HepG2 (cell line): ENCODE data around the gene FAM167B. TPM values are rescaled to one million over a fixed set of nuclear protein-coding genes. Genes with fewer than 3 reads are reported as not detected.

Experiments
- ATAC-seq: fragments of 200-7000 bp; cut with Tn5 transposase; 3 replicates; pipeline ENCODE4 v1.9.1; 2020; ENCODE audit warnings: mild to moderate bottlenecking, moderate library complexity
- BruUV-seq: library from RNA; stranded (reverse); fragments of 400-500 nt; replicated peaks from 2 replicates; lab custom pipeline; 2021; lab: Mats Ljungman, UMichigan
- CTCF ChIA-PET: fragments of 300-600 bp; formaldehyde crosslinking; extraction: SDS; loops from one replicate; lab custom pipeline; 2021; ENCODE audit warnings: low total read pairs, inconsistent platforms, low intra/inter-chr PET ratio; lab: Yijun Ruan, JAX
- POLR2A ChIA-PET: fragments of 350-600 bp; sonication (Branson Sonifier 250); formaldehyde crosslinking; loops from one replicate; lab custom pipeline; 2020; ENCODE audit warnings: antibody characterized with exemption, inconsistent platforms; lab: Yijun Ruan, JAX
- DNase-seq: peaks from one replicate; pipeline ENCODE4 v3.0.0-alpha.2; 2015; ENCODE audit warnings: low spot score
- FAIRE-seq: peaks from 3 replicates; lab custom pipeline; 2011; peaks lifted over from hg19 to GRCh38; lab: Jason Lieb, UNC
- H2AFZ ChIP-seq: one replicate; pipeline ENCODE4 v1.6.1; 2011; ENCODE audit warnings: low read length, inconsistent platforms
- H3K27ac ChIP-seq: fragments of 300-600 bp; 3 replicates; pipeline ENCODE4 v1.8.0; 2011; ENCODE audit warnings: mixed run types, mild to moderate bottlenecking, mixed read lengths, low read length, inconsistent platforms; ENCODE audit not compliant: insufficient read depth; ENCODE audit errors: extremely low read length
- H3K27me3 ChIP-seq, 2 experiments: fragments of 200-600 bp in 1 of 2; 2 replicates in 1 of 2; 3 replicates in 1 of 2; pipeline versions ENCODE4 v1.6.0 to v1.8.0; 2011; ENCODE audit warnings: low read length in 2 of 2, mild to moderate bottlenecking in 2 of 2, moderate library complexity in 2 of 2, inconsistent platforms in 1 of 2; ENCODE audit not compliant: insufficient read depth in 2 of 2, control insufficient read depth in 1 of 2
- H3K36me3 ChIP-seq, 2 experiments: fragments of 200-600 bp in 1 of 2; replicated peaks in 1 of 2; 2 replicates in 1 of 2; 3 replicates in 1 of 2; pipeline versions ENCODE4 v1.5.1 to v1.8.0; 2011; ENCODE audit warnings: low read length in 2 of 2, inconsistent platforms in 1 of 2; ENCODE audit not compliant: insufficient read depth in 2 of 2, control insufficient read depth in 1 of 2
- H3K4me1 ChIP-seq: 2 replicates; pipeline ENCODE4 v1.5.1; 2012; ENCODE audit warnings: low read length, inconsistent platforms; ENCODE audit not compliant: insufficient read depth
- H3K4me2 ChIP-seq: 2 replicates; pipeline ENCODE4 v1.6.0; 2011; ENCODE audit warnings: low read depth, low read length, inconsistent platforms
- H3K4me3 ChIP-seq, 3 experiments: fragments of 200-600 bp in 1 of 3; sonication (generic), shearing (Covaris generic) in 1 of 3; replicated peaks in 1 of 3; 2 replicates each; pipeline ENCODE4 v1.5.1; 2011 to 2016; ENCODE audit warnings: low read length in 3 of 3, inconsistent platforms in 2 of 3, low read depth in 2 of 3, mild to moderate bottlenecking in 2 of 3, control low read depth in 1 of 3, mixed read lengths in 1 of 3; ENCODE audit not compliant: insufficient read depth in 1 of 3
- H3K79me2 ChIP-seq: one replicate; pipeline ENCODE4 v1.6.1; 2011; ENCODE audit warnings: low read length, inconsistent platforms; ENCODE audit not compliant: insufficient read depth
- H3K9ac ChIP-seq: 2 replicates; pipeline ENCODE4 v1.6.0; 2011; ENCODE audit warnings: mild to moderate bottlenecking, low read depth, low read length, inconsistent platforms; ENCODE audit not compliant: insufficient read depth
- H3K9me3 ChIP-seq: 2 replicates; pipeline ENCODE4 v1.5.1; 2012; ENCODE audit warnings: mild to moderate bottlenecking, low read length
- H4K20me1 ChIP-seq: 2 replicates; pipeline ENCODE4 v1.6.0; 2011; ENCODE audit warnings: inconsistent platforms, mild to moderate bottlenecking, low read length, moderate library complexity; ENCODE audit not compliant: insufficient read depth
- ARNT ChIP-seq: fragments of 450-650 bp; IDR thresholded peaks from 2 replicates; pipeline ENCODE4 v1.6.1; 2017
- ETV5 ChIP-seq: IDR thresholded peaks from 2 replicates; pipeline ENCODE4 v1.6.1; 2018; ENCODE audit warnings: missing biosample characterization, missing genetic modification reagents, inconsistent platforms, borderline replicate concordance
- FOSL2 ChIP-seq: sonication (generic); formaldehyde crosslinking; IDR thresholded peaks from 2 replicates; pipeline ENCODE4 v1.4.0; 2020; ENCODE audit warnings: missing genetic modification reagents
- KAT8 ChIP-seq: IDR thresholded peaks from 2 replicates; pipeline ENCODE4 v1.6.1; 2016; ENCODE audit warnings: missing genetic modification reagents, missing compliant biosample characterization
- NFRKB ChIP-seq: fragments of 450-650 bp; IDR thresholded peaks from 2 replicates; pipeline ENCODE4 v1.6.1; 2017
- ZBTB20 ChIP-seq: sonication (generic); formaldehyde crosslinking; IDR thresholded peaks from 2 replicates; pipeline ENCODE4 v1.8.1; 2023; ENCODE audit warnings: missing genetic modification reagents, low read depth, mild to moderate bottlenecking, borderline replicate concordance
- ZNF263 ChIP-seq: sonication (generic); formaldehyde crosslinking; IDR thresholded peaks from 2 replicates; pipeline ENCODE4 v1.4.0; 2020; ENCODE audit warnings: missing genetic modification reagents
- WGBS: methylation state at CpG from one replicate; pipeline ENCODE4 v1.1.6; 2017; ENCODE audit warnings: low lambda C conversion rate; 5-methylcytosine and 5-hydroxymethylcytosine counted together
- in situ Hi-C: cut with HindIII; loops from 2 replicates; pipeline ENCODE4 v1.10.0; 2017; ENCODE audit warnings: low pct_unique_long_range_greater_than_20kb; ENCODE audit not compliant: extremely low pct_ligation_motif_present
- intact Hi-C: fragments of 100-400 bp; cut with micrococcal nuclease; formaldehyde crosslinking; loops from one replicate; pipeline ENCODE4 v1.10.0; 2022; ENCODE audit not compliant: unreplicated experiment
- polyA plus RNA-seq, 8 experiments: library from polyadenylated mRNA; depleted of rRNA in 3 of 8; stranded (reverse) in 7 of 8; unstranded in 1 of 8; fragments of >200 nt; fragmentation: Illumina TruSeq in 4 of 8; extraction: Trizol in 4 of 8; gene quantifications; 2 replicates each; pipeline versions ENCODE4 v1.2.1 to v1.2.3, GENCODE V29; 2011 to 2016; ENCODE audit warnings: low read depth in 4 of 8, missing spikeins in 1 of 8, mixed read lengths in 1 of 8; ENCODE audit not compliant: insufficient read depth in 1 of 8
- total RNA-seq, 5 experiments: library from RNA; depleted of rRNA; stranded (reverse); fragments of >200 nt; fragmentation: Illumina TruSeq; extraction: Trizol; gene quantifications; 2 replicates each; pipeline ENCODE4 v1.2.3, GENCODE V29; 2016; ENCODE audit warnings: low read depth in 1 of 5

The FAM167B gene
- total and polyA plus RNA-seq, 2 of the 13 experiments (the other 11 are each of a cell fraction or from before 2014, with no cell fraction given), result 0.15 to 0.70 TPM

GRCh38 chr1:32273391-32274208, 26.6 kb downstream of the FAM167B start:
- BruUV-seq, result no TSS peak
- Histone ChIP-seq H3K4me1 (peaks cover 21% of the 10 kb centered on the region), H3K27me3 (peaks cover 0 to 10% of the 10 kb centered on the region in 2 experiments; a peak in 1 of 5 replicates), H3K27ac (no peak overlapping the region), H3K4me3 (peak overlapping the region in 1 of 3 experiments; percentile 37; a peak in 2 of 6 replicates), H3K9me3 (no peaks in the 10 kb centered on the region), H3K9ac (peak overlapping the region; percentile 13; the same call in 1 of the 2 replicates), H3K4me2 (peak overlapping the region; percentile 57), H4K20me1 (no peaks in the 10 kb centered on the region), H2AFZ (no peak overlapping the region), H3K36me3 (no peaks in the 10 kb centered on the region), H3K79me2 (no peaks in the 10 kb centered on the region)
- intact Hi-C loops, result no loop called here
- CTCF ChIA-PET, result no interaction called here
- 20% methylated on average over 7 of the region's 10 CpGs for WGBS
- FAIRE-seq, result no peak
- in situ Hi-C loops, result no loop called here
- TF ChIP-seq NFRKB (no peak), FOSL2 (0 out of 2 replicates have a peak, but pooled peaks have one; percentile 27), ETV5 (CRISPR knock-in tag) (peak; percentile 36; the same call in 1 of the 2 replicates), ZNF263 (peak; percentile 77), KAT8 (CRISPR knock-in tag) (0 out of 2 replicates have a peak, but pooled peaks have one; percentile 27), ZBTB20 (CRISPR knock-in tag) (no peak), ARNT (no peak)
- peak; percentile 63 for DNase-seq
- ATAC-seq, result peak; percentile 75
- POLR2A ChIA-PET, result interaction anchor here (0.9 to 1.2 kb wide), 3 partner anchors 18 to 62 kb away, joined by 3 to 4 read pairs (median 4); partner anchors contain the start of genes HDAC1 and MARCKSL1
